B cell (primary cell): ENCODE measurements around the gene SLC9A7. TPM values are rescaled to one million over a fixed set of nuclear protein-coding genes. Genes with fewer than 3 reads are reported as not detected.

Experiments used
- ATAC-seq: fragments of 200-7000 bp; cut with Tn5 transposase; one replicate; pipeline ENCODE4 v1.10.0; 2021; ENCODE audit warnings: low read depth, mild to moderate bottlenecking, moderate number of reproducible peaks, moderate library complexity
- CTCF ChIA-PET: fragments of 350-600 bp; sonication (Branson Sonifier 250); formaldehyde crosslinking; loops from one replicate; lab custom pipeline; 2021; ENCODE audit warnings: antibody characterized with exemption, inconsistent platforms; lab: Charles Lee
- POLR2A ChIA-PET: fragments of 350-600 bp; sonication (Branson Sonifier 250); formaldehyde crosslinking; loops from one replicate; lab custom pipeline; 2021; ENCODE audit warnings: antibody characterized with exemption; lab: Charles Lee
- DNase-seq: peaks from one replicate; pipeline ENCODE4 v3.0.0; 2013
- H2AFZ ChIP-seq: 2 replicates; pipeline ENCODE4 v1.6.1; 2012; ENCODE audit warnings: mild to moderate bottlenecking, low read depth, low read length; ENCODE audit not compliant: insufficient read depth, poor library complexity, severe bottlenecking
- H3K27ac ChIP-seq, 2 donors: 1 replicate in 1 of 2; 2 replicates in 1 of 2; pipeline ENCODE4 v1.5.1; 2012 to 2013; ENCODE audit warnings: low read length in 2 of 2, mild to moderate bottlenecking in 2 of 2, moderate library complexity in 1 of 2
- H3K27me3 ChIP-seq, 4 experiments: fragments of 200-600 bp in 1 of 4; sonication (generic) in 1 of 4; replicated peaks in 1 of 4; 1 replicate in 2 of 4; 2 replicates in 2 of 4; pipeline versions ENCODE4 v1.6.1 to v1.7.0; 2013 to 2016; ENCODE audit warnings: low read length in 3 of 4, mild to moderate bottlenecking in 2 of 4, mixed read lengths in 1 of 4, moderate library complexity in 1 of 4; ENCODE audit not compliant: insufficient read depth in 4 of 4, control insufficient read depth in 3 of 4; ENCODE audit errors: control extremely low read depth in 1 of 4
- H3K36me3 ChIP-seq, 2 experiments: replicated peaks in 1 of 2; 1 replicate in 1 of 2; 2 replicates in 1 of 2; pipeline versions ENCODE4 v1.6.1 to v1.7.1; 2013; ENCODE audit warnings: low read length in 1 of 2; ENCODE audit not compliant: insufficient read depth in 2 of 2, control insufficient read depth in 1 of 2; ENCODE audit errors: control extremely low read depth in 1 of 2, extremely low read depth in 1 of 2
- H3K4me1 ChIP-seq, 2 donors: fragments of 200-600 bp in 1 of 2; sonication (generic) in 1 of 2; 1 replicate in 1 of 2; 2 replicates in 1 of 2; pipeline versions ENCODE4 v1.5.1 to v1.6.1; 2013 to 2017; ENCODE audit warnings: low read length in 2 of 2; ENCODE audit not compliant: control insufficient read depth in 2 of 2, insufficient read depth in 2 of 2
- H3K4me2 ChIP-seq: replicated peaks from 2 replicates; pipeline ENCODE3; 2012; ENCODE audit warnings: mild to moderate bottlenecking, low read depth, low read length; ENCODE audit not compliant: poor library complexity, severe bottlenecking
- H3K4me3 ChIP-seq, 5 experiments: fragments of 200-600 bp in 1 of 5; sonication (generic) in 1 of 5; 1 replicate in 3 of 5; 2 replicates in 2 of 5; pipeline versions ENCODE4 v1.5.1 to v1.7.0; 2011 to 2016; ENCODE audit warnings: low read length in 4 of 5, mild to moderate bottlenecking in 4 of 5, low read depth in 2 of 5, control low read depth in 1 of 5, moderate library complexity in 1 of 5; ENCODE audit not compliant: insufficient read depth in 1 of 5; ENCODE audit errors: control extremely low read depth in 1 of 5, extremely low read depth in 1 of 5
- H3K79me2 ChIP-seq: fragments of 200-600 bp; sonication (generic); one replicate; pipeline ENCODE4 v1.6.0; 2016; ENCODE audit warnings: low read length; ENCODE audit not compliant: control insufficient read depth, insufficient read depth
- H3K9ac ChIP-seq: fragments of 200-600 bp; sonication (generic); 2 replicates; pipeline ENCODE4 v1.6.1; 2017; ENCODE audit warnings: mild to moderate bottlenecking, low read length, moderate library complexity
- H3K9me3 ChIP-seq, 3 donors: one replicate each; pipeline versions ENCODE4 v1.6.1 to v1.7.1; 2013; ENCODE audit warnings: low read length in 2 of 3; ENCODE audit not compliant: control insufficient read depth in 2 of 3, insufficient read depth in 1 of 3; ENCODE audit errors: control extremely low read depth in 1 of 3
- H4K20me1 ChIP-seq: 2 replicates; pipeline ENCODE4 v1.6.0; 2012; ENCODE audit warnings: mild to moderate bottlenecking, low read length; ENCODE audit not compliant: insufficient read depth, control insufficient read depth, poor library complexity, severe bottlenecking
- H3K27ac Mint-ChIP-seq: one replicate; pipeline ENCODE4 v1.8.0; 2021; ENCODE audit warnings: mixed read lengths
- H3K27me3 Mint-ChIP-seq: one replicate; pipeline ENCODE4 v1.8.0; 2021; ENCODE audit warnings: mixed read lengths
- H3K4me1 Mint-ChIP-seq: one replicate; pipeline ENCODE4 v1.8.0; 2021; ENCODE audit warnings: mixed read lengths
- H3K4me3 Mint-ChIP-seq: one replicate; pipeline ENCODE4 v1.8.0; 2021; ENCODE audit warnings: mixed read lengths
- H3K9me3 Mint-ChIP-seq: one replicate; pipeline ENCODE4 v1.8.0; 2022; ENCODE audit warnings: mixed read lengths; ENCODE audit not compliant: insufficient read depth
- EZH2 ChIP-seq: IDR thresholded peaks from 2 replicates; pipeline ENCODE4 v1.6.1; 2012; ENCODE audit warnings: borderline replicate concordance, low read depth, mild to moderate bottlenecking, moderate library complexity, low read length; ENCODE audit not compliant: insufficient read depth, poor library complexity, severe bottlenecking
- WGBS: methylation state at CpG from one replicate; pipeline ENCODE4 v1.1.5; 2013; ENCODE audit warnings: missing lambda C conversion rate; ENCODE audit not compliant: insufficient coverage; 5-methylcytosine and 5-hydroxymethylcytosine counted together
- intact Hi-C: fragments of 100-400 bp; cut with micrococcal nuclease; formaldehyde crosslinking; loops from one replicate; pipeline ENCODE4 v1.10.0; 2022
- polyA plus RNA-seq: library from polyadenylated mRNA; depleted of rRNA; stranded (reverse); fragments of >200 nt; gene quantifications from 2 replicates; pipeline ENCODE4 v1.2.3, GENCODE V29; 2012
- total RNA-seq, 2 donors: library from RNA; stranded (reverse); fragments of 120-200 nt in 1 of 2; gene quantifications; 1 replicate in 1 of 2; 2 replicates in 1 of 2; pipeline versions ENCODE4 v1.2.3 to v1.2.4, GENCODE V29; 2013 to 2022
- TF ChIP-seq, protein P1 (sequence below): fragments of 200-600 bp; IDR thresholded peaks from one replicate; pipeline ENCODE4 v1.8.0; 2022; ENCODE audit warnings: antibody characterized with exemption, mild to moderate bottlenecking

SLC9A7 gene
- total and polyA plus RNA-seq, 2 donors (not counting 1 experiment from before 2014, with no cell fraction given): 24.9 to 53.2 TPM

DNA sequence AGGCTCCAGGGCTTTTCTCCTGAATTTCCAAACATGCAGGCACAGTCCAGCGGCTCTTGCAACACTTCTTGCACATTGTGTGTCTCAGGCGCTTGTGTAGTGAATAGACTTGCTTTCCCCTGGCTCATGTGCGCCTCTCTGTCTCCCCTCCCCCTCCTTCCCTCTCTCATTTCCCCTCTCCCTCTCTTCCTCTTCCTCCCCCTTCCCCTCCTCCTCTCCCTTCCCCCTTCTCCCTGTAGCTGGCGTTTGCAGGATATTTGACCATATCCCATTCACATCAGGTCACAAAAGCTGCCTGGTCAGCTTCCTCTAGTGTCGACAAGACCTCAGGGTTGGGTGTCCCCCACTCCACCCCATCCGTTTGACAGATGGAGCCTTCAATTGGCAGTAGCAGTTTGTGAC lies 182.9 kb downstream of the SLC9A7 start:
- Mint-ChIP-seq H3K27ac (no peak overlapping the region), H3K27me3 (no peaks in the 10 kb centered on the region), H3K4me1 (peaks cover 35% of the 10 kb centered on the region), H3K4me3 (peak overlapping the region; percentile 72), H3K9me3 (no peaks in the 10 kb centered on the region)
- Histone ChIP-seq H3K4me1 (peaks cover 17 to 35% of the 10 kb centered on the region in 2 donors), H3K27ac (no peak overlapping the region), H3K4me2 (peak overlapping the region; percentile 68), H3K4me3 (peak overlapping the region in 1 of 5 experiments; percentile 33), H2AFZ (no peak overlapping the region), H4K20me1 (no peaks in the 10 kb centered on the region), H3K9me3 (no peaks in the 10 kb centered on the region), H3K36me3 (no peaks in the 10 kb centered on the region), H3K79me2 (no peaks in the 10 kb centered on the region), H3K9ac (no peak overlapping the region), H3K27me3 (peaks cover 0 to 5% (median 0%) of the 10 kb centered on the region in 4 experiments)
- POLR2A ChIA-PET: interaction anchor here (0.6 kb wide), 1 partner anchor 9 kb away, joined by 3 read pairs; no protein-coding TSS in a partner anchor
- CTCF ChIA-PET: interaction anchor here (0.6 to 1.0 kb wide), 2 partner anchors 14 to 99 kb away, joined by 3 to 4 read pairs; no protein-coding TSS in a partner anchor
- intact Hi-C loops: no loop called here
- TF ChIP-seq EZH2: no peak
- TF ChIP-seq, protein P1, sequence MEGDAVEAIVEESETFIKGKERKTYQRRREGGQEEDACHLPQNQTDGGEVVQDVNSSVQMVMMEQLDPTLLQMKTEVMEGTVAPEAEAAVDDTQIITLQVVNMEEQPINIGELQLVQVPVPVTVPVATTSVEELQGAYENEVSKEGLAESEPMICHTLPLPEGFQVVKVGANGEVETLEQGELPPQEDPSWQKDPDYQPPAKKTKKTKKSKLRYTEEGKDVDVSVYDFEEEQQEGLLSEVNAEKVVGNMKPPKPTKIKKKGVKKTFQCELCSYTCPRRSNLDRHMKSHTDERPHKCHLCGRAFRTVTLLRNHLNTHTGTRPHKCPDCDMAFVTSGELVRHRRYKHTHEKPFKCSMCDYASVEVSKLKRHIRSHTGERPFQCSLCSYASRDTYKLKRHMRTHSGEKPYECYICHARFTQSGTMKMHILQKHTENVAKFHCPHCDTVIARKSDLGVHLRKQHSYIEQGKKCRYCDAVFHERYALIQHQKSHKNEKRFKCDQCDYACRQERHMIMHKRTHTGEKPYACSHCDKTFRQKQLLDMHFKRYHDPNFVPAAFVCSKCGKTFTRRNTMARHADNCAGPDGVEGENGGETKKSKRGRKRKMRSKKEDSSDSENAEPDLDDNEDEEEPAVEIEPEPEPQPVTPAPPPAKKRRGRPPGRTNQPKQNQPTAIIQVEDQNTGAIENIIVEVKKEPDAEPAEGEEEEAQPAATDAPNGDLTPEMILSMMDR: no peak
- WGBS: no CpG with 5 or more reads among the region's 6 CpGs
- no peak for ATAC-seq
- DNase-seq: no peak

DNA sequence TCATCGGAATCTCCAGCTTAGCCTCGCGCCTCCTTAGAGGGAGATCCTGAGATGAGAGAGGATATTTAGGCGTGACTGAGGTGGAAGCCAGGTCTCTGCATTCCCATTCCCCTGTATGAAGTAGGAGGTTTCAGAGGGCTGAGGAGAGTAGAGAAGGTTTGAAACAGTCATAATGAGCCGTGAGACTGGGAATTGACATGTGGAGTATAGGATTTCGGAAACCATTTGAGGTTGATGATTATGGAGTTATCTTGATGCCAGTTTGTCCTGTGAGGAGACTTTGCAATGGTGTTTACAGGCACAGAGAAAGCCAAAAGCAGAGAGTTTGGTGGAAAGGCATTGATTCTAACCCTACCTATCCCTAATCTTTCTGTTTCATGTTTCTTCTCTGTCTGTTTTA lies 183.3 kb downstream of the SLC9A7 start:
- Histone ChIP-seq H3K4me3 (peak overlapping the region in 4 of 5 experiments; percentile 33 to 63 (median 50)), H3K79me2 (no peaks in the 10 kb centered on the region), H3K9me3 (no peaks in the 10 kb centered on the region), H3K36me3 (no peaks in the 10 kb centered on the region), H4K20me1 (no peaks in the 10 kb centered on the region), H3K27ac (no peak overlapping the region), H3K4me1 (peaks cover 17 to 35% of the 10 kb centered on the region in 2 donors), H3K9ac (peak overlapping the region; percentile 32), H2AFZ (peak overlapping the region; percentile 81), H3K4me2 (peak overlapping the region; percentile 68), H3K27me3 (peaks cover 0 to 5% (median 0%) of the 10 kb centered on the region in 4 experiments)
- H3K27ac Mint-ChIP-seq: peak overlapping the region; percentile 15
- WGBS: 24% methylated on average over 5 of the region's 6 CpGs
- H3K27me3 Mint-ChIP-seq: no peaks in the 10 kb centered on the region
- CTCF ChIA-PET: interaction anchor here (0.6 to 1.0 kb wide), 2 partner anchors 13 to 100 kb away, joined by 3 to 4 read pairs; no protein-coding TSS in a partner anchor
- peaks cover 37% of the 10 kb centered on the region for H3K4me1 Mint-ChIP-seq
- no peaks in the 10 kb centered on the region for H3K9me3 Mint-ChIP-seq
- ATAC-seq (no peak), DNase-seq (no peak)
- H3K4me3 Mint-ChIP-seq: peak overlapping the region; percentile 72
- intact Hi-C loops: no loop called here
- no peak for TF ChIP-seq EZH2
- TF ChIP-seq, protein P1: no peak
- POLR2A ChIA-PET: interaction anchor here (0.6 to 1.4 kb wide), 2 partner anchors 9 to 51 kb away, joined by 3 to 4 read pairs; no protein-coding TSS in a partner anchor
